GM19463 (cell line): ENCODE measurements around the gene SPSB3.

Source experiments
- ATAC-seq: cut with Tn5 transposase; IDR thresholded peaks from one replicate; pipeline ENCODE4 v1.9.1; 2021; ENCODE audit warnings: mild to moderate bottlenecking, moderate library complexity; ENCODE audit not compliant: unreplicated experiment

SPSB3 gene

GRCh38 chr16:1782408-1783264 is at the start of gene SPSB3, which contains the start of gene NUBP2:
TSS of gene SPSB3 (minus strand) at chr16:1782571. CDS start at chr16:1781483, 1,088 bp downstream.
TSS of gene NUBP2 (plus strand) at chr16:1782960. CDS start at chr16:1783021, 61 bp downstream.
- peak; percentile 88 for ATAC-seq

DNA sequence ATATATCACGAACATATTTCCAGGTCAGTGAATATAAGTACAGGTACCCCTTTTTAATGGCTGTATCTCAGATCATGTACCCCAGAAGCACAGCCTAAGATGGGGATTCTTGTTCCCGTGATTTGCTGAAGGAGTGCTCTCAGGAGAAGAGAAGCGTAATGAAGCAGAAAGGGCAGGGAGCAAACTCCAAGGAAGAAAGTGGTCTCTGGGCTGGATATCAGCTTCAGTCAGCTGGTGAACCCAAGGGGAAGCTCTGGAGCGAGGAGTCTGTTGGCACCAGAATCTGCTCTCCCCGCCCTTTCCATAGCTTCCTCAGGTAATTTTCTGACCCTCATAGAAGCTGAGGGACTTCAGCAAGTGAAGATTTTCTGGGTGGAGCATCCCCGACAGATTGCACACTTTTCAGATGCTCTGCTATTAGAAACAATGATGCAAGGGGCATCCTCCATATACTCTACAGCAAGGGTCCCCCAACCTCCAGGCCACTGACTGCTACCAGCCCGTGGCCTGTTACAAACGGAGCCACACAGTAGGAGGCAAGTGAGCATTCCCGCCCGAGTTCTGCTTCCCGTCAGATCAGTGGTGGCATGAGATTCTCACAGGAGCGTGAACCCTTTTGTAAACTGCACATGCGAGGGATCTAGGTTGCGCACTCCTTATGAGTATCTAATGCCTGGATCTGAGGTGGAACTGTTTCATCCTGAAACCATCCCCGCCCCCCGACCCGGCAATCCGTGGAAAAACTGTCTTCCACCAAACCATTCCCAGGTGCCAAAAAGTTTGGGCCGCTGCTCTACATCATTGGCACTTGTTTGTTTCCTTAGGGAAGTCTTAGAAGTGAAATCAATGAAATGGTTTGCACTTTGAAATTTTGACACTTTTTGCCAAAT is 49.1 kb upstream of the SPSB3 start:
- ATAC-seq: no peak

DNA sequence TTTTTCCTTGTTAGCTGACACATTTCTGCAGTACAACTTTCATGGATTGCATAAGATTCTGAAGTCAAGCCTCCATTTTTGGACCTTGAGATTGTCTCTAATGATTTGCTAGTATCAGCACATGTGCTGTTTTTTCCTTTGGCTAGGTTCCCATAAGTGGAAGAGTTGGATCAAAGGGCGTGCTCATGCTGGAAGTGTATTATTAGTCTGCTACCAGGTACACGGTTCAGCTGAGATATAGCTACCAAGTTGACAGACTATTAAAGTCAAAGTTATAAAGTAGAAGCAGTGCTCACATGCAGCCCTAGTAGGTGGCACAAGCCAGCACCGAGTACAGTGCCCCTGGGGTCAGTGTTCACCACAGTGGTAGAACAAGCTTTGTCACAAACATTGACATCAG is 47.8 kb upstream of the SPSB3 start:
- no peak for ATAC-seq

GRCh38 chr16:1828645-1829410 is 46.5 kb upstream of the SPSB3 start:
- no peak for ATAC-seq

GRCh38 chr16:1826691-1827573 is 44.6 kb upstream of the SPSB3 start, which contains the start of the genes FAHD1 and HAGH:
TSS of gene FAHD1 (plus strand) at chr16:1827206. CDS start at chr16:1827239, 33 bp downstream.
TSS of gene HAGH (minus strand) at chr16:1826825. CDS start at chr16:1826787, 38 bp downstream.
- peak; percentile 86 for ATAC-seq

DNA sequence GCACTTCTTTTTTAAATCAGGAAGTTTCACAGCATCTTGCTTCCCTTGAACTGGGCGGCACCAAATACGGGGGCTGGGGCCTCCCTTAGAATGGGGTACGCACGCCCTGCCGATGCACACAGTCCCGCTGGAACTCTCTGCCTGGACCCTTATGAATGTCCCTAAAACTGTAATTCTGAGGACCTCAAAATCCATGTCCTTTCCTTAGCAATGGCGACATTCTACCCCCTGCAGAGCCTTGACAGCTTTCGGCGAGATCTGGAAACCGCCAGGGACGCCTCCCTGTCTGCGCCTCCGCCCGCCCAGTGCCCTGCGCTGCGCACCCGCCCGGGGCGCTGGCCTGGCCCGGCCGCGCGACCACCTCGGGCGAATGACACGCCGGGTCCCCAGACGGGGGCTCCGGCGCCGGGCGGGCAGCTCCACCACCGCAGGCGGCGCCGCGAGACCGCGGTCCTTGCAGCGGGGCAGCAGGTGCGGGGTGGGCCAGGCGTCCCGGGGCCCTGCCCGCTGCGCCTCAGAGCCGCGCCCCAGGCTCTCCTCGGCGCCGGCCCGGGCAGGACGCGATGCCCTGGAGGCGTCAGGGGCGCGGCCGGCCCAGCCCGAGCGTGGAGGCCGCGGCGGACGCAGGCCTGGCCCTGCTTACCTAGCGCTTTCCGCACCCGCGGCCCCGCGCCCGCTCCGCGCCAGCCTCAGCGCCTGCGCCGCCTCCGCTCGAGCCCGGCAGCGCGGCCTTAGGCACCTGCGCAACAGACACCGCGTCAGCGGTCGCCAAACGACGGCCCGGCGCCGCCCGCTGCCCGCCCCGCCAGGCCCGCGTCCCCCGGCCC is 43.7 kb upstream of the SPSB3 start:
- peak; percentile 45 for ATAC-seq

- no peak for ATAC-seq
Measured at GRCh38 chr16:1825381-1825863, 43.1 kb upstream of the SPSB3 start.

DNA sequence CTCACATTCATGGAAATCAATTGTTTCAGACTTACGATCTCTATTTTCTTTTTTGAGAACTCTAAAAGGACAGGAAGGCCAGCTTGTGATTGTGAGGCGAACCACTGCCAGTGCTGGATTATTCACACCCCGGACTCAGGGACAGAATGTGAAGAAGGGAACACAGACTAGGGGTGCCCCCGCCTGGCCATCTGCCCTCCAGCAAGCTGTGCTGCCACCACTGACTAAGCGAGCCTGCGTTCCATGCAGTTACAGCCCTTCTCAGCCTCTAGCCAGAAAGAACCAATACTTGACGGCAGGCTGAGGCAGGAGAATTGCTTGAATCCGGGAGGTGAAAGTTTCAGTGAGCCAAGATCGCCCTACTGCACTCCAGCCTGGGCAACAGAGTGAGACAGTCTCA is 41.5 kb upstream of the SPSB3 start:
- no peak for ATAC-seq

- no peak for ATAC-seq
Measured at GRCh38 chr16:1822801-1823200, 40.4 kb upstream of the SPSB3 start.

DNA sequence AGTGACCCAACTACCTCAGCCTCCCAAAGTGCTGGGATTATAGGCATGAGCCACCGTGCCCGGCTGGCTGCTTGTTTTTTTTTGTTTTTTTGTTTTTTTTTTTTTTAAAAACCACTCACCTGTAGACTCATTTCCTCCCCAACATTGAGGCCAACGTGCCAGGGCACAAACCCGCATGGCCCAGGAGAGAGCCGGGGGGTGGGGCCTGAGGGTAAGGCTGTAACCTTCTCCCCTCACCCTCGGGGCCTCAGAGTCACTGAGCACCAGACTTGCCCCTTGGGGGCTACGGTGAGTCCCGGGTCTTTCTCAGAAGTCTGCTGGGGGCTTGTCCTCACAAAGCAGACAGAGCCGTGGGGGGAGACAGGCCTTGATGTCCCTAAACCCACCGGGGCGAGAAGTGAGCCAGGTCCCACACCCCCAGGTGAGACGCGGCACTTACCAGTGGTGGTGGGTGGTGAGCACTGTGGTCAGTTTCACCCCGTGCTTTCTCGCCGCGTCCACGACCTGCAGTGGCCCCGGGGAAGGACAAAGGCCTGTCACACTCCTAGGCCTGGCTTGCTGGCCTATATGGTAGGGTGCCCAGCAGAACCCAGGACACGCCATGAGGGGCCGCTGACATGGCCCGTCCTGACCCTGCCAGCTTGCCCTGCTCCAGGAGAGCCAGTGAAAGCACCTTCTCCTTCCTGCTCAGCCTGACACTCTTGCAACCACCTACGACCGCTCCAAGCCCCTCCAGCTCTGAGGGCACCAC is 39.7 kb upstream of the SPSB3 start:
- no peak for ATAC-seq

DNA sequence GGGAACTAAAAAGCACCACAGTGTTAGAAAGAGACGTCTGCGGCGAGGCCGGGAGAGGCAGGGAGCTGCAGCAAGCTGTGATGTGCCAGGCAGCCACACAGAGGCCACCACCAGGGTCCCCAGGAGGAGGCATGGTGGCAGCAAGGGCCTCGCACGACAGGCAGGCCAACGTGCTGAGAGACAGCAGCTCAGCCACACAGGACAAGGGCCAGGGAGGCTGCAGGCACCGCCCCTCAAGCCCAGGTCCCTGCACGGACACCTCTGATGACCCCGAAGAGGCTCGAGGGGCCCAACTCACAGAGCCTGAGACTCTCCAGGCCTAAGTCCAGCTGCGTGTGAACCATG is 38.5 kb upstream of the SPSB3 start:
- ATAC-seq: no peak

DNA sequence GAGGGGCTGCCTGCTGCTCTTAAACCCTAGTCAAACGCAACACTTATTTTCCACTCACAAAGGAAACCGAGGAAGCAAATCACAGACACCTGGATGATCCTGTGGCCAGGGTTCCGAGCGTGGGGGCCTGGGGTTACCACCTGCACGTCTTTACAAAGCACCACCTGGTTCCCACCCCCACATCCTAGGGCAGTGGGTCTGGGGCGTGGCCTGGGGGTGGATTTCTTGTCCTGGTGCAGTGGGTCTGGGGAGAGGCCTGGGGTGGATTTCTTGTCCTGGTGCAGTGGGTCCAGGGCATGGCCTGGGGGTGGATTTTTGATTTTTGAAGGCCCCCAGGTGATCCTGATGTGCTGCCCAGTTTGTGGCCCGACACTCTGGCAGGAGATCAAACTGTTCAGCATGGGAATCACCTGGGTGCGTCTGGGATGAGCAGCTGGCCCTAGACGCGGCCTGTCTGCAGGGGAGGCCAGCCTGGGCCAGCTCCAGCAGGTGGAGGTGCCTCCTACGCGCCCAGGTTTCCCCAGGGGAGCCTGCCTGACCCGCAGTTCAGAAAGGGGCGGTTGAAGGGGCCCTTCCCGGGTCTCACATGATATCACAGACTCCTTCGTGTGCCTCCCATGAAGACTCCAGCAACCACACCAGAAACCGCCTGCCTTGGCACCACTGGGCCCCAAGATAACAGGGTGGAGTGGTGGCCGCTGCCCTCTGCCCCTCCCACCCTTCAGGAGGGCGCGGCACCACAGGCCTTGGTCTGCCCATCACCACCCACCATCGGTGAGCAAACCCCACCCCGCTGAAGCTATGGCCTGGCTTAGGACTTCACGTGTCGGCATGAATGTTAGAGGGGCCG is 38.0 kb upstream of the SPSB3 start:
- no peak for ATAC-seq

DNA sequence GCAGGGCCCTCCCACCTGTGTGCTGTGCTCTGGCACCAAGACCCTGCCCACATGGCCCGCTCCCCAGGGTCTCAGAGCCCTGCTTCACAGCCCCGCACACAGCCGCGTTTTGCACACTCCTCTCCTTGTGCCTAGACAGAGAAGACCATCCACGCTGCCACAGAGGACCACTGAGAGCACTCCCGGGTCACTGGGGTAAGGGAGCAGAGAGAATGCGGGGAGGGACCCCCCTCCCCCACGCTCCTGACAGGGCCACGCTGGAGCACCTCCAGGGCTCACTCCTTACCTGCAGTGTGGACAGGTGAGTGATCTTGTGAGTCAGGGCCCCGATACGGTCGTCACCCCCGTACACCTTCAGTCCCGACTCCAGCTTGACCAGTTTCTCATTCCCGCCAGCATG is 37.2 kb upstream of the SPSB3 start:
- no peak for ATAC-seq

GRCh38 chr16:1818873-1819525 is 36.6 kb upstream of the SPSB3 start:
- ATAC-seq: no peak

GRCh38 chr16:1818204-1818872 is 36.0 kb upstream of the SPSB3 start:
- no peak for ATAC-seq

- ATAC-seq: no peak
Measured at GRCh38 chr16:1817716-1818115, 35.3 kb upstream of the SPSB3 start.
